GM10266 (cell line): ENCODE data around the gene ANKRD6.

ENCODE experiments used
- DNase-seq: peaks from one replicate; pipeline ENCODE4 v3.0.0; 2012; ENCODE audit errors: extremely low spot score
- CTCF ChIP-seq: IDR thresholded peaks from 2 replicates; pipeline ENCODE4 v1.5.1; 2012; ENCODE audit warnings: mild to moderate bottlenecking, low read depth; ENCODE audit not compliant: control insufficient read depth, insufficient read depth; ENCODE audit errors: missing control alignments

The ANKRD6 gene

GRCh38 chr6:89555806-89556205 lies 122.9 kb downstream of the ANKRD6 start:
- no peak for TF ChIP-seq CTCF

GRCh38 chr6:89559487-89559886 lies 126.5 kb downstream of the ANKRD6 start:
- TF ChIP-seq CTCF, result no peak
- no peak for DNase-seq

More at GRCh38 chr6:89555806-89556205, 122.9 kb downstream of the ANKRD6 start:
- no peak for DNase-seq

- no peak for DNase-seq
- TF ChIP-seq CTCF, result no peak
Measured at GRCh38 chr6:89562093-89562973, 129.4 kb downstream of the ANKRD6 start.

GRCh38 chr6:89563866-89564265 lies 130.9 kb downstream of the ANKRD6 start:
- no peak for TF ChIP-seq CTCF
- DNase-seq, result no peak

- no peak for TF ChIP-seq CTCF
- DNase-seq, result no peak
Measured at GRCh38 chr6:89564752-89565427, 131.9 kb downstream of the ANKRD6 start.

GRCh38 chr6:89566008-89566800 lies 133.3 kb downstream of the ANKRD6 start:
- TF ChIP-seq CTCF, result no peak
- no peak for DNase-seq
